GM19238 (cell line): ENCODE results near the gene AQP7.
"Not testable (repeated sequence)": the region's sequence is repeated elsewhere in the genome, so short reads cannot be mapped to it uniquely, and the experiment has no call there.

ENCODE experiments used
- DNase-seq: peaks from one replicate; pipeline ENCODE4 v3.0.0; 2011; ENCODE audit warnings: low spot score; ENCODE audit not compliant: insufficient read length

The AQP7 gene

GRCh38 chr9:33434317-33435105, 32.1 kb upstream of the AQP7 start:
- DNase-seq, result no peak

- no peak for DNase-seq
These were observed 31.5 kb upstream of the AQP7 start for GRCh38 chr9:33433871-33434270.

- DNase-seq, result no peak
These were observed 29.1 kb upstream of the AQP7 start for GRCh38 chr9:33431420-33431819.

GRCh38 chr9:33430942-33431341, 28.6 kb upstream of the AQP7 start:
- DNase-seq, result no peak

GRCh38 chr9:33429256-33429985, 27.1 kb upstream of the AQP7 start:
- no peak for DNase-seq

GRCh38 chr9:33426843-33427293, 24.5 kb upstream of the AQP7 start:
- no peak for DNase-seq

GRCh38 chr9:33425128-33425533, 22.8 kb upstream of the AQP7 start:
- no peak for DNase-seq

- not testable (repeated sequence) for DNase-seq
These were observed 22.1 kb upstream of the AQP7 start for GRCh38 chr9:33424492-33424891.

- DNase-seq, result not testable (repeated sequence)
These were observed 21.7 kb upstream of the AQP7 start for GRCh38 chr9:33424043-33424442.

GRCh38 chr9:33419708-33420303, 17.4 kb upstream of the AQP7 start:
- no peak for DNase-seq

GRCh38 chr9:33418090-33418489, 15.7 kb upstream of the AQP7 start:
- DNase-seq, result no peak

GRCh38 chr9:33416996-33417395, 14.6 kb upstream of the AQP7 start:
- no peak for DNase-seq

GRCh38 chr9:33415501-33416038, 13.2 kb upstream of the AQP7 start:
- peak; percentile 54 for DNase-seq

- DNase-seq, result no peak
These were observed 12.6 kb upstream of the AQP7 start for GRCh38 chr9:33414889-33415500.

GRCh38 chr9:33414268-33414667, 11.9 kb upstream of the AQP7 start:
- no peak for DNase-seq

- DNase-seq, result no peak
These were observed 5.7 kb upstream of the AQP7 start for GRCh38 chr9:33408087-33408486.

GRCh38 chr9:33407061-33407460, 4.7 kb upstream of the AQP7 start:
- DNase-seq, result no peak

GRCh38 chr9:33404788-33405362, 2.5 kb upstream of the AQP7 start:
- no peak for DNase-seq

- no peak for DNase-seq
These were observed 1.8 kb upstream of the AQP7 start for GRCh38 chr9:33403941-33404787.

GRCh38 chr9:33401809-33402208, 559 bp downstream of the AQP7 start:
- not testable (repeated sequence) for DNase-seq
